NCI-H146 treated with DMSO at 0.1 percent for 48 hours (cell line): Measurements from ENCODE around the gene RNU11.
"Not testable (repeated sequence)": the region's sequence is repeated elsewhere in the genome, so short reads cannot be mapped to it uniquely, and the experiment has no call there.

ENCODE experiments used
- DNase-seq: peaks from one replicate; lab custom pipeline; 2025; ENCODE audit not compliant: unreplicated experiment; lab: John Stamatoyannopoulos, UW

RNU11 gene

DNA sequence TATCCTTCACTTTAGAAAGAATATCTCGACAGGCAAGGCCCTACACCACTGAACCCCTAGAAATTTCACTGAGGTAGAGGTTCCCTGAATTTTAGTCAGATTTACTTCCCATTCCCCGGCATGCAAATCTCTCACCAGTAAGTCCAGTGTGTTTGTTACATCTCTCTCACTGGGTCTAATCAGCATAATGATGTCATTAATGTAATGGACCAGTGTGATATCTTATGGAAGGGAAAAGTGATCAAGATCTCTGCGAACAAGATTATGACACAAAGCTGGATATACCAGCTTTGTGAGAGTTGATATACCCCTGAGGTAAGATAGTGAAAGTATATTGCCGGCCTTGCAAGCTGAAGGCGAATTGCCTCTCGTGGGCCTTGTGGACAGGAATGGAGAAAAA lies 7.9 kb downstream of the RNU11 start:
- DNase-seq = no peak

DNA sequence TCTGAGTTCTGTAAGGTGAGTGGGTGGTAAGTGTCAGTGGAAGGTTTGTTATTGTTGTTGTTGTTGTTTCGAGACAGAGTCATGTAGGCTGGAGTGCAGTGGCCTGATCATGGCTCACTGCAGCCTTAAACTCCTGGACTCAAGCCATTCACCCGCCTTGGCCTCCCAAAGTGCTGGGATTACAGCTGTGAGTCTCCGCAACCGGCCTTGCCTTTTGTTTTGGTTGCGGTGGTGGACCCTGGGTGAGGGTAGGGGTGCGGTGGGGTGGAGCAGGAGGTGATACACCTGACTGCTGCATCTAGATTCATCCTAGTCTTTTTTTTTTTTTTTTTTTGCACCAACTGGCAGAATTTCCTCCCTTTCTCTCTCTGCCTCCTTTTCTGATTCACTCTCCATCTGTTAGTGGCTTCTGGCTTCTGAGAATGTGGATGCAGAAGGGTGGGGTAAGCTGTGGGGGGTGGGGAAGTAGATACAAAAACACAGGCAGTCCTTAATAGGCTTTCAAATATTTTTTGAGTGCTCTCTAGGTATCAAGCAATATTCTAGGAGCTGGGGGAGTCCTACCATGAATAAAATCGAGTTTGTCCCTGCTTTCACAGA lies 15.6 kb downstream of the RNU11 start:
- no peak for DNase-seq

DNA sequence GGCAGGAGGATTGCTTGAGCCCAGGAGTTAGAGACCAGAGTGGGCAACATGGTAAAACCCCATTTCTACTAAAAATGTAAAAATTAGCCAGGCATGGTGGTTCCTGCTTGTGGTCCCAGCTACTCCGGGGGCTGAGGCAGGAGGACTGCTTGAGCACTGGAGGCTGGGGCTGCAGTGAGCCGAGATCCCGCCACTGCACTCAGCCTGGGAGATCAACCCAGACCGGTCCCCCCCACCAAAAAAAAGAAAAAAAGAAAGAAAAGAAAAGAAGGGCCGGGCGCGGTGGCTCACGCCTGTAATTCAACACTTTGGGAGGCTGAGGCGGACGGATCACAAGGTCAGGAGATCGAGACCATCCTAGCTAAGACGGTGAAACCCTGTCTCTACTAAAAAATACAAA lies 18.4 kb downstream of the RNU11 start:
- DNase-seq = no peak

DNA sequence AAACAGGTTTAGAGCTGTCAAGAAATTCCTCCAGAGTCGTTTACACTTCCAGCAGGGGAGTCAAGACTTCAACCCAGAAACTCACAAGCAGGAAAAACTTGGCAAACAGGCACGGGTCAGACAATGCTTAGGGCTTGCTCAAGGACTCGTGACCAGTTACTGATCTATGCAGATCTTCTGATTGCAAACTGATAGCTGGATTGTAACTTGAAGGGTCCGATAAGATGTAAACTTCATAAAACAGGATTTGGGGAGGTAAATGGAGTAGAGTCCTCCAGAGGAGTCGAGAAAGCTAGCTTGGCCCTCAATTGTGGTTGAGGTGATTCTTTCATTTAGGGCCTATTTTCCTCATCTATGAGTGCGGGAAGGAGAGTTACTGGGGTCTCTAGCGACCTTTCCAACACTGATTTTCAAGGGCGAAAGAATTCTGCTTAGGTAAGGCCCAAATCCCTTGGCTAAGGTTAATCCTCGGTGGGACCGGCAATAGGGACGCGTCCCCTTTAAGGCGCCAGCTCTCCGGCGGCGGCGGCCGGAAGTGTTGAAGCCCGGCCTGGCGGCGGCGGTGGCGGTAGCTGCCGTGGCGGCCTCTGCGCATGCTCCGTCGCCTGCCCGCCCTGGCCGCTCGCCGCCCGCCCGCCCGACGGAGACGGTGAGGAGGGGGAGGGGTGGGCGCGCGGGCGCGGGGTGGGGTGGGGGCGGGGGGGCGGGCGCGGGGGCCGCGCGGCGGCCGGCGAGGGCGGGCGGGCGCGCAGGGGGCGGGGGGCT lies 20.0 kb downstream of the RNU11 start, which contains the start of gene GMEB1:
Gene GMEB1 (plus strand): TSS at position 594 of the 765 bp plus-strand sequence. CDS start 14,829 bp downstream, outside the sequence.
- peak; percentile 58 for DNase-seq

DNA sequence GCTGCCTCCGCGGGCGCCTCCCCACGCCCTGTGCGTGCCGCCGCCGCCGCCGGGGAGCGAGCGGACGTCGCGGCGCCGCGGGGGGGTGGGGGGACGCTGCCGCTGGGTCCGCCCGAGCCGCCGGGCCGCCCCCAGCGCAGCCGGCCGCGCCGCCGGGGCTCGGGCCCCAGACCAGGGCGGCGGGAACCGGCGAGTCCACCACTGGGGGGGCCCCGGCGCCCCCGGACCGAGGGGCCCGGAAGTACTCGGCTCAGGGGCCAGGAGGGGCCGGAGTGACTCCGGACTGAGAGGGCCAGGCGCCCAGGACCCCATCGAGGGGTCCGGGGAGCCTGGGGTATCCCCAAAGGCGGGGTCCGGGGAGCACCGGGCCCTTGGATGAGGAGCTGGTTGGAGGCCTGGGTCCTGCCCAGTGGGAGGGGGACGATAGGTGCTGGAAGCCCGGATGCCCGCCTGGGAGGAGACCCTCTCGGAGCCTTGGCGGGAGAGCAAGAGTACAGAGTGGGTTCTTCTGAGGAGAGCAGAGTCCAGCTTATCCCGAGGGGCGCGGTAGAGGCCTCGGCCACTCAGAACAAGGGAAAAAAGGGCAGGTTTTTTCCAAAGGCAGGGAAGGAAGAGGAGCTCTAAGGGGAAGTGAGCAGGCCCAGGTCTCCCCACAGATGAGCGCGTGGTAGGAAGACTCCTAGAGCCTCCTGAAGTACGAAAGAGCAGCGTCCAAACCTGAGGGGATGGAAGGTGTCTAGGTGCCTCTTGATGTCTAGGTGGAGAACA lies 20.7 kb downstream of the RNU11 start:
- DNase-seq = peak; percentile 42

DNA sequence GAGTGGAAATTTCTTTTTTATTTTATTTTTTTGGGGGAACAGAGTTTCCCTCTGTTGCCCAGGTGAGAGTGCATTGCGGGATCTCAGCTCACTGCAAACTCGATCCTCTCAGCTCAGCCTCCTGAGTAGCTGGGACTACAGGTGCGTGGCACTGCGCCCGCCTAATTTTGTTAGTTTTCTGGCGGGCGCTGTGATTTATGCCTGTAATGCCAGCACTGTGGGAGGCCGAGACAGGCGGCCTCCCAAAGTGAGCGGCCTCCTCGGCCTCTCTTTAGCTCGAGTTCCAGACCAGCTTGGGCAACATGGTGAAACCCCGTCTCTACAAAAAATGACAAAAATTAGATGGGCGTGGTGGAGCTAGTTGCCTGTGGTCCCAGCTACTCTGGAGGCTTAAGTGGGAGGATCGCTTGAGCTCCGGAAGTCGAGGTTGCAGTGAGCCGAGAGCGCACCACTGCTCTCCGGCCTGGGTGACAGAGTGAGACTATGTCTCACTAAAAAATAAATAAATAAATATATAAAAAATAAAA lies 22.9 kb downstream of the RNU11 start:
- no peak for DNase-seq

DNA sequence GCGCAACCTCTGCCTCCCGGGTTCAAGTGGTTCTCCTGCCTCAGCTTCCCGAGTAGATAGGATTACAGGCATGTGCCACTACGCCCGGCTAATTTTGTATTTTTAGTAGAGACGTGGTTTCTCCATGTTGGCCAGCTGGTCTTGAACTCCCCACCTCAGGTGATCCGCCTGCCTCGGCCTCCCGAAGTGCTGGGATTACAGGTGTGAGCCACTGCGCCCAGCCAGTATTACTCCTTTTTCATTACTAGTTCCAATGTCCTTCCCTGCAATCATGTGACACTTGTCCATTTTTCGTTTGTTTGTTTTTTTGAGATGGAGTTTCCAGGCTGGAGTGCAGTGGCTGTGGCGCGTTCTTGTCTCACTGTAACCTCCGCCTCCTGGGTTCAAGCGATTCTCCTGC lies 24.6 kb downstream of the RNU11 start:
- not testable (repeated sequence) for DNase-seq

DNA sequence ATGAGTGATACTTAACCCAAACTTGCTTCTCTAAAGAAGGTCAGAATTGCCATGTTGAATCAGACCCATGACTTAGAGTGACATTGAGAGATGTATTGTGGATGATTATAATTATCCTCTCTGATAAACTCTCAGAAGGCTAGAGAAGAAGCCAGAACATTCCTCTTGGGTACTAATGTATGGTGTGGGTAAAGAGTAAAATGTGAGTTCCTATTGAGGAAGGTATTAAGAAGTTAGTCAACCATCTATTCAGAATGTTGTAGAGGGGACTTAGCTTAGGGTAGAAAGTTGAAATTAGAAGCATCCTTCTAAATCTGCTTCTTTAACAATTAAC lies 27.5 kb downstream of the RNU11 start:
- no peak for DNase-seq

DNA sequence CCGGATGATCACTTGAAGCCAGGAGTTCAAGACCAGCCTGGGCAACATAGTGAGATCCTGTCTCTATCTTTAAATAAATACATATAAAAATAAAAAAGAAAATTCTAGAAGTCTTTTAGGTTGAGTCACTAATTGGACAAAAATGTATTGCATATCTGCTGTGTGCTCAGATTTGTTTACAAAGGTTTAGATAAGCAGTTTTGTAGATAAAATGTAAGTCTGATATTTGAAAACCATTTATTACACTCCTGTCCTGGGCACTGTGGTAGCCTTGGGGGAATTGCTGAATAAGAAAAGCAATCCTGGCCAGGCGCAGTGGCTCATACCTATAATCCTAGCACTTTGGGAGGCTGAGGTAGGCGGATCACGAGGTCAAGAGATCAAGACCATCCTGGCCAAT lies 31.8 kb downstream of the RNU11 start:
- DNase-seq = no peak

DNA sequence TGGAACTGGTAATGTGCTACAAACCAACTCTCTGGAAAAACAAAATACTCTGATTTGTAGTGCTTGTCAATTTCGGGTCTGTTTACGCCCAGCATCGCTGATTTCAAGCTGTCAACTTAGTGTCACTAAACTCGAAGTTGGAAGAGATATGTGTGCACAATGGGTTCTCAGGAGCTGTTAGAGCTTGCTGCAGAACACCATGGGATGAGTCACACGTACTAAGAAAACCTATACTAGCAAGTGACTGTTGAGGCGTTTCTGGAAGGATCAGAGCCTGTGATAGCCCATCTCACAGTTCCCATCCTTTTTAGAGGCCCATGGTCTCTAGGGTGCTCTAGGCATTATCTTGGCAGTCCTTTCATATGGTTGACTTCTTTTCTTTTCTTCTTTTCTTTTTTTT lies 34.4 kb downstream of the RNU11 start:
- no peak for DNase-seq

DNA sequence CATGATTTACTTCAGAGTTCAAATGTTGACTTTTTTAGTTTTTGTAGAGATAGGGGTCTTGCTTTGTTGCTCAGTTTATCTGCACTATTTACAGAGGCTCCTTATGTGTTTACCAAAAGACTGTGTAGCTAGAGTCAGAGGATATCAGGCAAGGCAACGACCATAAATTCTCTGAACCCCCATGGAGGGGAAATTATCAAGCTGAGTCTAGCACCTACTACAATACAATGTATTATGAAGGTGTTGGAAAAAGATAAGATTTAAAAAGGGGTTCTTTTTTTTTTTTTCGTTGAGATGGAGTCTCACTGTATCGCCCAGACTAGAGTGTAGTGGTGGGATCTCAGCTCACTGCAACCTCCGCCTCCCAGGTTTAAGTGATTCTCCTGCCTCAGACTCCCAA lies 36.5 kb downstream of the RNU11 start:
- no peak for DNase-seq

DNA sequence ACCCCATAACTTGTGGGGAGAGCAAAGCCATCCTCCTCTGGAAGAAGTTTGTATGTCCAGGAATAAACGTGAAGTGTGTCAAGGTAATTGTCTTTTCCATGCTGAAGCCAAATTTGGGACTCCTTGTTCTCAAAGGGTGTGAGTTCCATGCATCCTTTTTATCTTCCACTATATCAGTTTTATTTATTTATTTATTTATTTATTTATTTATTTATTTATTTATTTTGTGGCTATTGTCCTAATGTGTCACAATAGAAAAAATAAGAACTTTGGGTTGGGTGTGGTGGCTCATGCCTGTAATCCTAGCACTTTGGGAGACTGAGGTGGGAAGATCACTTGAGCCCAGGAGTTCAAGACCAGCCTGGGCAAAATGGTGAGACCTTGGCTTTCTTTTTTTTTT lies 43.2 kb downstream of the RNU11 start:
- DNase-seq = not testable (repeated sequence)
